HCT116 (cell line): ENCODE measurements around the gene GRID2IP. TPM values are rescaled to one million over a fixed set of nuclear protein-coding genes. Genes with fewer than 3 reads are reported as not detected.

Experiments used
- ATAC-seq: fragments of 200-7000 bp; cut with Tn5 transposase; 2 replicates; pipeline ENCODE4 v1.9.1; 2020; ENCODE audit warnings: mild to moderate bottlenecking, moderate library complexity
- BruUV-seq: library from RNA; stranded (reverse); fragments of 400-500 nt; replicated peaks from 2 replicates; lab custom pipeline; 2021; lab: Mats Ljungman, UMichigan
- CTCF ChIA-PET: fragments of 300-600 bp; sonication (Branson Sonifier 250); formaldehyde crosslinking; loops from one replicate; lab custom pipeline; 2021; ENCODE audit warnings: antibody characterized with exemption; lab: Charles Lee
- POLR2A ChIA-PET: fragments of 300-600, 350-600 bp; sonication (Branson Sonifier 250); formaldehyde crosslinking; loops from one replicate; lab custom pipeline; 2021; ENCODE audit warnings: antibody characterized with exemption; lab: Charles Lee
- RAD21 ChIA-PET, 2 experiments: fragments of 300-600 bp; sonication (Branson Sonifier 250); formaldehyde crosslinking; loops; one replicate each; lab custom pipeline; 2023; ENCODE audit warnings: low total read pairs in 2 of 2; ENCODE audit not compliant: uncharacterized antibody in 2 of 2, unreplicated experiment in 2 of 2, low non-redundant PET in 1 of 2; lab: Charles Lee
- DNase-seq: peaks from one replicate; pipeline ENCODE4 v3.0.0-alpha.2; 2010; ENCODE audit warnings: low read depth, low spot score
- H2AFZ ChIP-seq: fragments of 200-600 bp; shearing (Covaris generic), sonication (generic); 2 replicates; pipeline ENCODE4 v1.6.1; 2017; ENCODE audit warnings: low read depth, mixed run types, mixed read lengths, antibody characterized with exemption, low read length; ENCODE audit not compliant: poor library complexity, severe bottlenecking
- H3K27ac ChIP-seq: 2 replicates; pipeline ENCODE4 v1.5.1; 2012; ENCODE audit warnings: low read depth, low read length
- H3K27me3 ChIP-seq: fragments of 200-600 bp; sonication (generic); 2 replicates; pipeline ENCODE4 v1.6.1; 2016; ENCODE audit warnings: mixed run types, low read length, mixed read lengths; ENCODE audit not compliant: insufficient read depth
- H3K36me3 ChIP-seq, 2 experiments: fragments of 200-500 bp in 1 of 2; fragments of 200-600 bp in 1 of 2; sonication (Bioruptor generic) in 1 of 2; sonication (generic) in 1 of 2; 2 replicates each; pipeline versions ENCODE4 v1.5.1 to v1.6.1; 2014 to 2016; ENCODE audit warnings: low read length in 2 of 2, inconsistent platforms in 1 of 2, mixed read lengths in 1 of 2, mixed run types in 1 of 2; ENCODE audit not compliant: insufficient read depth in 2 of 2, control insufficient read depth in 1 of 2
- H3K4me1 ChIP-seq, 2 experiments: fragments of 200-600 bp in 1 of 2; sonication (generic) in 1 of 2; 2 replicates each; pipeline versions ENCODE4 v1.5.1 to v1.6.1; 2012 to 2017; ENCODE audit warnings: low read length in 2 of 2, inconsistent platforms in 1 of 2, mild to moderate bottlenecking in 1 of 2, mixed read lengths in 1 of 2, mixed run types in 1 of 2, moderate library complexity in 1 of 2; ENCODE audit not compliant: insufficient read depth in 2 of 2, control insufficient read depth in 1 of 2
- H3K4me2 ChIP-seq: fragments of 200-600 bp; sonication (generic); 2 replicates; pipeline ENCODE4 v1.6.1; 2017; ENCODE audit warnings: mixed run types, low read length, mixed read lengths
- H3K4me3 ChIP-seq, 2 experiments: fragments of 200-600 bp in 1 of 2; sonication (generic) in 1 of 2; replicated peaks in 1 of 2; 2 replicates each; pipeline ENCODE4 v1.5.1; 2011 to 2016; ENCODE audit warnings: low read length in 2 of 2, control low read depth in 1 of 2, low read depth in 1 of 2, mild to moderate bottlenecking in 1 of 2, mixed read lengths in 1 of 2, mixed run types in 1 of 2
- H3K79me2 ChIP-seq: fragments of 200-600 bp; sonication (generic); 2 replicates; pipeline ENCODE4 v1.6.1; 2017; ENCODE audit warnings: mild to moderate bottlenecking, mixed run types, low read length, moderate library complexity, mixed read lengths; ENCODE audit not compliant: insufficient read depth
- H3K9ac ChIP-seq: fragments of 200-600 bp; sonication (generic); 2 replicates; pipeline ENCODE4 v1.6.1; 2016; ENCODE audit warnings: low read length, mixed read lengths
- H3K9me2 ChIP-seq: fragments of 200-600 bp; sonication (generic), shearing (Covaris generic); 2 replicates; pipeline ENCODE4 v1.6.1; 2017; ENCODE audit warnings: mixed run types, mild to moderate bottlenecking, moderate library complexity; ENCODE audit not compliant: insufficient read depth
- H3K9me3 ChIP-seq, 2 experiments: fragments of 200-500 bp in 1 of 2; fragments of 200-600 bp in 1 of 2; sonication (Bioruptor generic) in 1 of 2; sonication (generic) in 1 of 2; 2 replicates each; pipeline ENCODE4 v1.6.1; 2014 to 2017; ENCODE audit warnings: low read length in 2 of 2, mixed read lengths in 2 of 2, inconsistent platforms in 1 of 2, low read depth in 1 of 2, mild to moderate bottlenecking in 1 of 2, mixed run types in 1 of 2, moderate library complexity in 1 of 2; ENCODE audit not compliant: control insufficient read depth in 1 of 2, insufficient read depth in 1 of 2
- H4K20me1 ChIP-seq: fragments of 200-600 bp; sonication (generic), shearing (Covaris generic); 2 replicates; pipeline ENCODE4 v1.6.1; 2017; ENCODE audit warnings: mixed run types, mild to moderate bottlenecking, moderate library complexity; ENCODE audit not compliant: insufficient read depth
- CEBPB ChIP-seq: IDR thresholded peaks from 2 replicates; pipeline ENCODE4 v1.6.1; 2012; ENCODE audit warnings: low read depth
- CTCF ChIP-seq, 3 experiments: fragments of 200-600 bp in 1 of 3; sonication (generic) in 1 of 3; IDR thresholded peaks in 2 of 3; conservative IDR thresholded peaks in 1 of 3; 2 replicates each; pipeline ENCODE4 v1.5.1; 2012 to 2017; ENCODE audit warnings: low read depth in 2 of 3, low read length in 2 of 3, antibody characterized with exemption in 1 of 3, borderline replicate concordance in 1 of 3, control low read depth in 1 of 3, mild to moderate bottlenecking in 1 of 3, mixed read lengths in 1 of 3, mixed run types in 1 of 3, moderate library complexity in 1 of 3; ENCODE audit not compliant: insufficient read depth in 1 of 3
- EZH2 ChIP-seq: fragments of 200-600 bp; sonication (generic); IDR thresholded peaks from 2 replicates; pipeline ENCODE4 v1.6.1; 2017; ENCODE audit warnings: antibody characterized with exemption, mixed run types
- JUND ChIP-seq: IDR thresholded peaks from 2 replicates; pipeline ENCODE4 v1.6.1; 2012
- POLR2A ChIP-seq: IDR thresholded peaks from 2 replicates; pipeline ENCODE4 v1.7.0; 2011; ENCODE audit warnings: borderline replicate concordance; ENCODE audit not compliant: insufficient read depth, insufficient read length; ENCODE audit errors: extremely low read depth
- REST ChIP-seq: IDR thresholded peaks from 2 replicates; pipeline ENCODE4 v1.6.1; 2012; ENCODE audit warnings: low read depth
- SP1 ChIP-seq: IDR thresholded peaks from 2 replicates; pipeline ENCODE4 v1.6.1; 2012; ENCODE audit warnings: low read depth
- SRF ChIP-seq: IDR thresholded peaks from 2 replicates; pipeline ENCODE4 v1.6.1; 2012; ENCODE audit warnings: low read depth
- TCF7L2 ChIP-seq: IDR thresholded peaks from 2 replicates; pipeline ENCODE4 v1.7.0; 2011; ENCODE audit warnings: borderline replicate concordance, inconsistent platforms; ENCODE audit not compliant: insufficient read depth, insufficient read length; ENCODE audit errors: extremely low read depth
- YY1 ChIP-seq: IDR thresholded peaks from 2 replicates; pipeline ENCODE4 v1.6.1; 2011; ENCODE audit warnings: low read length, low read depth, moderate library complexity, mild to moderate bottlenecking; ENCODE audit not compliant: insufficient replicate concordance; ENCODE audit errors: extremely low read depth
- ZBTB33 ChIP-seq: IDR thresholded peaks from 2 replicates; pipeline ENCODE4 v1.6.1; 2011; ENCODE audit warnings: mild to moderate bottlenecking, low read length, moderate library complexity; ENCODE audit not compliant: insufficient replicate concordance; ENCODE audit errors: extremely low read depth
- ZFX ChIP-seq: fragments of 450-650 bp; IDR thresholded peaks from 2 replicates; pipeline ENCODE4 v1.6.1; 2017
- intact Hi-C: fragments of 100-400 bp; cut with micrococcal nuclease; formaldehyde crosslinking; loops from 2 replicates; pipeline ENCODE4 v1.10.0; 2022
- total RNA-seq: library from RNA; stranded (reverse); gene quantifications from one replicate; pipeline ENCODE4 v1.2.1, GENCODE V29; 2021; ENCODE audit not compliant: unreplicated experiment
- TF ChIP-seq, protein P1 (sequence below): IDR thresholded peaks from 2 replicates; pipeline ENCODE4 v1.6.1; 2012
- TF ChIP-seq, protein P2 (sequence below): IDR thresholded peaks from 2 replicates; pipeline ENCODE4 v1.6.1; 2012

GRID2IP gene
- total RNA-seq, 1 experiment from 2014 or later, result 3.2 TPM

DNA sequence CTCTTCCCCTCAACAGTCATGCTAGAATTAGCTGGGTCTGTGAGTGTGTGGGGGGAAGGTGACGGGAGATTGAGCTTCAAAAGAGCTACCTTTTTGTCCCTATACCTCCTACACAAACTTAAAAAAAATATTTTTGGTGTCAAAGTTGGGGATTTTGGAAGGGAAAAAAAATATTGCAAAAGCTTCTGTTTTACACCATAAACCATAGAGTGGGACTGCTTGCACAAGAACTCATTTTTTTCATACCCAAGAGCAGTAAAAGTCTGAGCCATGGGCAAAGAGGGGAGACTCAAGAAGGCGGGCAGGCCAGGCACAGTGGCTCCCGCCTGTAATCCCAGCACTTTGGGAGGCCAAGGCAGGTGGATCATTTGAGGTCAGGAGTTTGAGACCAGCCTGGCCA lies 16.6 kb upstream of the GRID2IP start:
- ChIA-PET RAD21 (no interaction called here), POLR2A (no interaction called here), CTCF (no interaction called here)
- H3K9ac ChIP-seq, result no peak overlapping the region
- H3K9me3 ChIP-seq, result no peaks in the 10 kb centered on the region
- ATAC-seq, result no peak
- BruUV-seq, result no TSS peak
- intact Hi-C loops, result no loop called here
- H3K36me3 ChIP-seq, result no peaks in the 10 kb centered on the region
- H2AFZ ChIP-seq, result no peak overlapping the region
- DNase-seq, result no peak
- no peak overlapping the region for H3K4me3 ChIP-seq
- no peaks in the 10 kb centered on the region for H3K27me3 ChIP-seq
- H3K27ac ChIP-seq, result no peak overlapping the region
- H3K9me2 ChIP-seq, result no peaks in the 10 kb centered on the region
- no peaks in the 10 kb centered on the region for H3K4me1 ChIP-seq
- H3K4me2 ChIP-seq, result no peak overlapping the region
- H3K79me2 ChIP-seq, result no peaks in the 10 kb centered on the region
- TF ChIP-seq EZH2, result no peak
- TF ChIP-seq SRF, result no peak
- no peak for TF ChIP-seq YY1
- TF ChIP-seq POLR2A, result no peak
- TF ChIP-seq ZBTB33, result no peak
- no peak for TF ChIP-seq CEBPB
- no peak for TF ChIP-seq ZFX
- H4K20me1 ChIP-seq, result no peaks in the 10 kb centered on the region

GRCh38 chr7:6565655-6566054 lies 14.4 kb upstream of the GRID2IP start:
- no peaks in the 10 kb centered on the region for H3K79me2 ChIP-seq
- H3K27ac ChIP-seq, result no peak overlapping the region
- H3K4me2 ChIP-seq, result no peak overlapping the region
- no peaks in the 10 kb centered on the region for H3K4me1 ChIP-seq
- DNase-seq (no peak), ATAC-seq (no peak)
- no peaks in the 10 kb centered on the region for H4K20me1 ChIP-seq
- CTCF ChIA-PET, result no interaction called here
- H3K27me3 ChIP-seq, result no peaks in the 10 kb centered on the region
- H3K36me3 ChIP-seq, result no peaks in the 10 kb centered on the region
- no peak overlapping the region for H3K4me3 ChIP-seq
- H3K9me3 ChIP-seq, result no peaks in the 10 kb centered on the region
- intact Hi-C loops, result no loop called here
- H3K9me2 ChIP-seq, result no peaks in the 10 kb centered on the region
- H3K9ac ChIP-seq, result no peak overlapping the region
- no peak overlapping the region for H2AFZ ChIP-seq
- POLR2A ChIA-PET, result no interaction called here
- BruUV-seq, result no TSS peak
- RAD21 ChIA-PET, result no interaction called here
- TF ChIP-seq CTCF (IDR thresholded peaks at IDR 0.05 in 2 of 3, conservative IDR thresholded peaks at IDR 0.05 in 1 of 3; ENCODE audit: borderline replicate concordance in 1 of 3, insufficient read depth in 1 of 3, low read depth in 2 of 3, low read length in 2 of 3) (no peak), REST (no peak), SP1 (no peak), JUND (no peak), TCF7L2 (no peak)
- TF ChIP-seq, protein P1, sequence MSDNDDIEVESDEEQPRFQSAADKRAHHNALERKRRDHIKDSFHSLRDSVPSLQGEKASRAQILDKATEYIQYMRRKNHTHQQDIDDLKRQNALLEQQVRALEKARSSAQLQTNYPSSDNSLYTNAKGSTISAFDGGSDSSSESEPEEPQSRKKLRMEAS, result no peak
- TF ChIP-seq, protein P2, sequence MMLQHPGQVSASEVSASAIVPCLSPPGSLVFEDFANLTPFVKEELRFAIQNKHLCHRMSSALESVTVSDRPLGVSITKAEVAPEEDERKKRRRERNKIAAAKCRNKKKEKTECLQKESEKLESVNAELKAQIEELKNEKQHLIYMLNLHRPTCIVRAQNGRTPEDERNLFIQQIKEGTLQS, result no peak
